SK-N-SH (cell line): Measurements from ENCODE around the gene COL23A1.

Experiments used
- CHD2 ChIP-seq: fragments of 150-350 bp; IDR thresholded peaks from 2 replicates; pipeline ENCODE4 v1.6.1; 2018; ENCODE audit warnings: low read length; ENCODE audit not compliant: partially characterized antibody
- CTCF ChIP-seq: fragments of 200-600 bp; sonication (generic); IDR thresholded peaks from 2 replicates; pipeline ENCODE4 v1.6.1; 2017; ENCODE audit warnings: antibody characterized with exemption, mild to moderate bottlenecking, moderate library complexity
- FOSL2 ChIP-seq: IDR thresholded peaks from 2 replicates; pipeline ENCODE4 v1.4.0; 2012; ENCODE audit warnings: low read depth, mild to moderate bottlenecking, moderate library complexity, borderline replicate concordance
- FOXJ3 ChIP-seq: sonication (generic); formaldehyde crosslinking; IDR thresholded peaks from 2 replicates; pipeline ENCODE4 v1.5.1; 2020; ENCODE audit warnings: mild to moderate bottlenecking, missing genetic modification reagents
- FOXM1 ChIP-seq: IDR thresholded peaks from 2 replicates; pipeline ENCODE4 v1.4.0; 2012; ENCODE audit warnings: low read depth, mild to moderate bottlenecking
- PBX3 ChIP-seq: IDR thresholded peaks from 2 replicates; pipeline ENCODE4; 2012
- RCOR1 ChIP-seq: fragments of 150-350 bp; IDR thresholded peaks from 2 replicates; pipeline ENCODE4 v1.6.1; 2017; ENCODE audit warnings: antibody characterized with exemption, low read length
- RXRA ChIP-seq: IDR thresholded peaks from 2 replicates; pipeline ENCODE4 v1.4.0; 2012; ENCODE audit warnings: low read depth, mild to moderate bottlenecking, borderline replicate concordance
- SIN3A ChIP-seq: IDR thresholded peaks from 2 replicates; pipeline ENCODE4 v1.6.1; 2012; ENCODE audit warnings: low read depth, mild to moderate bottlenecking, low read length, moderate library complexity, borderline replicate concordance
- TCF12 ChIP-seq: IDR thresholded peaks from 2 replicates; pipeline ENCODE4 v1.4.0; 2012
- USF2 ChIP-seq: fragments of 150-350 bp; IDR thresholded peaks from 2 replicates; pipeline ENCODE4 v1.6.1; 2017; ENCODE audit warnings: antibody characterized with exemption, low read length, low read depth, borderline replicate concordance
- ZBTB33 ChIP-seq: IDR thresholded peaks from 2 replicates; pipeline ENCODE4 v1.4.0; 2012; ENCODE audit warnings: low read depth, borderline replicate concordance

- TF ChIP-seq PBX3 (no peak), CTCF (no peak), FOSL2 (no peak), ZBTB33 (no peak), RCOR1 (no peak), FOXJ3 (CRISPR knock-in tag) (no peak), USF2 (no peak), TCF12 (no peak), CHD2 (no peak), FOXM1 (no peak), RXRA (no peak), SIN3A (no peak)
Measured at GRCh38 chr5:178486239-178486641, 104.0 kb downstream of the COL23A1 start.
